T-cell (primary cell): ENCODE results near the gene ASPSCR1. TPM values are rescaled to one million over a fixed set of nuclear protein-coding genes. Genes with fewer than 3 reads are reported as not detected.

Source experiments
- ATAC-seq, 4 experiments: fragments of 200-7000 bp in 3 of 4; fragments of 150-1000 bp in 1 of 4; cut with Tn5 transposase; replicated peaks in 1 of 4; 1 replicate in 3 of 4; 2 replicates in 1 of 4; pipeline ENCODE4 v1.10.0; 2021; ENCODE audit warnings: moderate library complexity in 3 of 4, mild to moderate bottlenecking in 2 of 4, moderate number of reproducible peaks in 1 of 4
- CTCF ChIA-PET, 2 donors: fragments of 300-600 bp; sonication (Branson Sonifier 250); formaldehyde crosslinking; loops; one replicate each; lab custom pipeline; 2022; ENCODE audit warnings: antibody characterized with exemption in 2 of 2; lab: Charles Lee
- POLR2A ChIA-PET, 2 donors: fragments of 300-600 bp; sonication (Branson Sonifier 250); formaldehyde crosslinking; loops; one replicate each; lab custom pipeline; 2022; ENCODE audit warnings: antibody characterized with exemption in 2 of 2; lab: Charles Lee
- DNase-seq, 35 experiments: peaks; one replicate each; pipeline versions ENCODE4 v3.0.0 to v3.0.0-alpha.2; 2013 to 2023
- H3K27ac ChIP-seq: one replicate; pipeline ENCODE4 v1.5.1; 2013; ENCODE audit warnings: low read length
- H3K27me3 ChIP-seq, 2 experiments: replicated peaks in 1 of 2; 1 replicate in 1 of 2; 2 replicates in 1 of 2; pipeline versions ENCODE4 v1.6.1 to v1.7.0; 2013; ENCODE audit warnings: low read length in 1 of 2, mixed read lengths in 1 of 2; ENCODE audit not compliant: control insufficient read depth in 2 of 2, insufficient read depth in 2 of 2; ENCODE audit errors: extremely low read depth in 1 of 2
- H3K36me3 ChIP-seq, 2 donors: 1 replicate in 1 of 2; 2 replicates in 1 of 2; pipeline versions ENCODE4 v1.6.1 to v1.7.0; 2013; ENCODE audit warnings: low read length in 1 of 2; ENCODE audit not compliant: control insufficient read depth in 2 of 2, insufficient read depth in 1 of 2; ENCODE audit errors: extremely low read depth in 1 of 2
- H3K4me1 ChIP-seq, 2 experiments: 1 replicate in 1 of 2; 2 replicates in 1 of 2; pipeline versions ENCODE4 v1.6.1 to v1.7.0; 2013; ENCODE audit warnings: low read length in 2 of 2, mixed read lengths in 1 of 2; ENCODE audit not compliant: insufficient read depth in 2 of 2, control insufficient read depth in 1 of 2; ENCODE audit errors: extremely low read depth in 1 of 2
- H3K4me3 ChIP-seq, 2 donors: 1 replicate in 1 of 2; 2 replicates in 1 of 2; pipeline versions ENCODE4 v1.5.1 to v1.7.0; 2013; ENCODE audit warnings: mild to moderate bottlenecking in 2 of 2, low read length in 1 of 2, moderate library complexity in 1 of 2; ENCODE audit not compliant: control insufficient read depth in 1 of 2; ENCODE audit errors: extremely low read depth in 1 of 2
- H3K9me3 ChIP-seq: 2 replicates; pipeline ENCODE4 v1.7.0; 2013
- H3K27ac Mint-ChIP-seq, 2 donors: one replicate each; pipeline ENCODE4 v1.8.0; 2020 to 2021; ENCODE audit warnings: mild to moderate bottlenecking in 2 of 2, mixed read lengths in 2 of 2
- H3K27me3 Mint-ChIP-seq, 2 donors: one replicate each; pipeline ENCODE4 v1.8.0; 2021 to 2022; ENCODE audit warnings: mixed read lengths in 2 of 2
- H3K36me3 Mint-ChIP-seq: one replicate; pipeline ENCODE4 v1.8.0; 2021; ENCODE audit warnings: mixed read lengths
- H3K4me1 Mint-ChIP-seq, 3 donors: one replicate each; pipeline ENCODE4 v1.8.0; 2020 to 2022; ENCODE audit warnings: mixed read lengths in 3 of 3, mild to moderate bottlenecking in 1 of 3
- H3K4me3 Mint-ChIP-seq, 3 donors: one replicate each; pipeline ENCODE4 v1.8.0; 2020 to 2022; ENCODE audit warnings: mild to moderate bottlenecking in 3 of 3, mixed read lengths in 3 of 3, moderate library complexity in 3 of 3
- H3K9me3 Mint-ChIP-seq, 3 donors: one replicate each; pipeline ENCODE4 v1.8.0; 2020 to 2022; ENCODE audit warnings: mixed read lengths in 3 of 3
- WGBS: methylation state at CpG from one replicate; pipeline ENCODE4 v1.1.5; 2013; ENCODE audit warnings: missing lambda C conversion rate; ENCODE audit not compliant: insufficient coverage; 5-methylcytosine and 5-hydroxymethylcytosine counted together
- total RNA-seq, 35 experiments: library from RNA in 6 of 35; stranded (reverse) in 6 of 35; fragments of 120-200 nt in 1 of 35; gene quantifications; one replicate each; pipeline versions ENCODE4 v1.2.1 to v1.2.4 and lab custom pipeline; 2013 to 2026

ASPSCR1 gene
- total RNA-seq, 5 donors from 2014 or later (not counting 1 experiment from before 2014, with no cell fraction given), result 34.6 to 49.7 (median 44.9) TPM

GRCh38 chr17:82041144-82041814 is 63.9 kb downstream of the ASPSCR1 start:
- H3K27me3 ChIP-seq, result no peaks in the 10 kb centered on the region
- H3K36me3 ChIP-seq, result no peaks in the 10 kb centered on the region
- Mint-ChIP-seq H3K36me3 (no peaks in the 10 kb centered on the region), H3K9me3 (no peaks in the 10 kb centered on the region), H3K4me1 (peaks cover 7 to 14% (median 14%) of the 10 kb centered on the region in 3 donors), H3K27ac (no peak overlapping the region), H3K27me3 (no peaks in the 10 kb centered on the region), H3K4me3 (no peak overlapping the region)
- no peak overlapping the region for H3K27ac ChIP-seq
- ATAC-seq, result no peak
- ChIA-PET CTCF (interaction anchor here in 1 of 2 donors (0.5 kb wide), 1 partner anchor 492 kb away, joined by 5 read pairs; no protein-coding TSS in a partner anchor), POLR2A (no interaction called here)
- no peak overlapping the region for H3K4me3 ChIP-seq
- H3K9me3 ChIP-seq, result no peaks in the 10 kb centered on the region
- DNase-seq, result no peak
- no CpG with 5 or more reads among the region's 17 CpGs for WGBS
- peaks cover 7 to 14% of the 10 kb centered on the region in 2 experiments for H3K4me1 ChIP-seq

- WGBS, result 72% methylated on average over 6 of the region's 9 CpGs
- peaks cover 6% of the 10 kb centered on the region for H3K36me3 Mint-ChIP-seq
- ATAC-seq (no peak), DNase-seq (no peak)
- peaks cover 5 to 10% (median 9%) of the 10 kb centered on the region in 3 donors for H3K4me1 Mint-ChIP-seq
- ChIA-PET POLR2A (no interaction called here), CTCF (no interaction called here)
- no peak overlapping the region for H3K4me3 Mint-ChIP-seq
- H3K27me3 ChIP-seq, result no peaks in the 10 kb centered on the region
- H3K9me3 Mint-ChIP-seq, result no peaks in the 10 kb centered on the region
- H3K4me1 ChIP-seq, result peaks cover 3 to 6% of the 10 kb centered on the region in 2 experiments
- H3K27ac ChIP-seq, result no peak overlapping the region
- H3K27ac Mint-ChIP-seq, result no peak overlapping the region
- H3K4me3 ChIP-seq, result no peak overlapping the region
- no peaks in the 10 kb centered on the region for H3K36me3 ChIP-seq
- H3K27me3 Mint-ChIP-seq, result no peaks in the 10 kb centered on the region
- no peaks in the 10 kb centered on the region for H3K9me3 ChIP-seq
Observed at GRCh38 chr17:82042649-82043048, 65.2 kb downstream of the ASPSCR1 start.

GRCh38 chr17:82043507-82043906 is 66.1 kb downstream of the ASPSCR1 start:
- Histone ChIP-seq H3K4me3 (no peak overlapping the region), H3K27me3 (no peaks in the 10 kb centered on the region), H3K36me3 (peaks cover 4 to 5% of the 10 kb centered on the region in 2 donors), H3K27ac (no peak overlapping the region), H3K4me1 (no peaks in the 10 kb centered on the region), H3K9me3 (no peaks in the 10 kb centered on the region)
- WGBS, result 93% methylated on average over 12 of the region's 16 CpGs
- Mint-ChIP-seq H3K36me3 (peaks cover 7% of the 10 kb centered on the region), H3K4me1 (peaks cover 0 to 6% (median 5%) of the 10 kb centered on the region in 3 donors), H3K27ac (no peak overlapping the region), H3K9me3 (no peaks in the 10 kb centered on the region), H3K27me3 (no peaks in the 10 kb centered on the region), H3K4me3 (no peak overlapping the region)
- ATAC-seq (no peak), DNase-seq (no peak)
- ChIA-PET CTCF (interaction anchor here in 1 of 2 donors (1.0 kb wide), 1 partner anchor 21 kb away, joined by 9 read pairs; the partner anchor contains the start of genes CENPX and LRRC45), POLR2A (no interaction called here)

GRCh38 chr17:82045936-82046484 is 68.6 kb downstream of the ASPSCR1 start:
- H3K36me3 Mint-ChIP-seq, result peaks cover 7% of the 10 kb centered on the region
- no peaks in the 10 kb centered on the region for H3K9me3 Mint-ChIP-seq
- DNase-seq (no peak), ATAC-seq (no peak)
- peaks cover 5 to 11% (median 10%) of the 10 kb centered on the region in 3 donors for H3K4me1 Mint-ChIP-seq
- Histone ChIP-seq H3K36me3 (peaks cover 4 to 8% of the 10 kb centered on the region in 2 donors), H3K4me3 (no peak overlapping the region), H3K27me3 (no peaks in the 10 kb centered on the region), H3K4me1 (peaks cover 0 to 18% of the 10 kb centered on the region in 2 experiments), H3K27ac (no peak overlapping the region), H3K9me3 (no peaks in the 10 kb centered on the region)
- peak overlapping the region in 1 of 2 donors; percentile 58 for H3K27ac Mint-ChIP-seq
- H3K4me3 Mint-ChIP-seq, result no peak overlapping the region
- 87% methylated on average over 13 of the region's 14 CpGs for WGBS
- H3K27me3 Mint-ChIP-seq, result no peaks in the 10 kb centered on the region
- ChIA-PET POLR2A (no interaction called here), CTCF (no interaction called here)

GRCh38 chr17:82046903-82047302 is 69.5 kb downstream of the ASPSCR1 start:
- peaks cover 7% of the 10 kb centered on the region for H3K36me3 Mint-ChIP-seq
- H3K27ac Mint-ChIP-seq, result no peak overlapping the region
- no peaks in the 10 kb centered on the region for H3K9me3 Mint-ChIP-seq
- no peaks in the 10 kb centered on the region for H3K27me3 Mint-ChIP-seq
- Histone ChIP-seq H3K36me3 (peaks cover 4 to 8% of the 10 kb centered on the region in 2 donors), H3K4me3 (no peak overlapping the region), H3K27ac (no peak overlapping the region), H3K9me3 (no peaks in the 10 kb centered on the region), H3K27me3 (no peaks in the 10 kb centered on the region), H3K4me1 (peaks cover 0 to 19% of the 10 kb centered on the region in 2 experiments)
- DNase-seq, result no peak
- no peak overlapping the region for H3K4me3 Mint-ChIP-seq
- ATAC-seq, result no peak
- peaks cover 5 to 11% (median 10%) of the 10 kb centered on the region in 3 donors for H3K4me1 Mint-ChIP-seq
- POLR2A ChIA-PET, result no interaction called here
- WGBS, result 98% methylated on average over 21 of the region's 21 CpGs
- CTCF ChIA-PET, result no interaction called here

- no peak for ATAC-seq
- Histone ChIP-seq H3K27me3 (no peaks in the 10 kb centered on the region), H3K4me3 (no peak overlapping the region), H3K36me3 (peaks cover 4 to 8% of the 10 kb centered on the region in 2 donors), H3K9me3 (no peaks in the 10 kb centered on the region), H3K4me1 (peaks cover 3 to 23% of the 10 kb centered on the region in 2 experiments), H3K27ac (no peak overlapping the region)
- no peaks in the 10 kb centered on the region for H3K9me3 Mint-ChIP-seq
- peak overlapping the region in 2 of 3 donors; percentile 29 to 36 for H3K4me3 Mint-ChIP-seq
- no peaks in the 10 kb centered on the region for H3K27me3 Mint-ChIP-seq
- H3K4me1 Mint-ChIP-seq, result peaks cover 5 to 11% (median 10%) of the 10 kb centered on the region in 3 donors
- no peak for DNase-seq
- WGBS, result 75% methylated on average over 21 of the region's 24 CpGs
- H3K36me3 Mint-ChIP-seq, result peaks cover 7% of the 10 kb centered on the region
- CTCF ChIA-PET, result no interaction called here
- H3K27ac Mint-ChIP-seq, result no peak overlapping the region
- POLR2A ChIA-PET, result no interaction called here
Observed at GRCh38 chr17:82047379-82047778, 70.0 kb downstream of the ASPSCR1 start.
